Endodermal cell (in vitro differentiated cells): ENCODE measurements around the gene RBM26. TPM values are rescaled to one million over a fixed set of nuclear protein-coding genes. Genes with fewer than 3 reads are reported as not detected.

Experiments
- DNase-seq: peaks from one replicate; pipeline ENCODE4 v3.0.0-alpha.2; 2017
- H3K27ac ChIP-seq: 2 replicates; pipeline ENCODE4 v1.5.1; 2013; ENCODE audit warnings: mild to moderate bottlenecking, low read depth, low read length, moderate library complexity
- H3K27me3 ChIP-seq: 2 replicates; pipeline ENCODE4 v1.6.1; 2013; ENCODE audit warnings: mild to moderate bottlenecking, low read length, moderate library complexity; ENCODE audit not compliant: insufficient read depth, control insufficient read depth, poor library complexity, severe bottlenecking
- H3K36me3 ChIP-seq: 2 replicates; pipeline ENCODE4 v1.7.0; 2013; ENCODE audit warnings: mild to moderate bottlenecking, low read length, moderate library complexity; ENCODE audit not compliant: control insufficient read depth, insufficient read depth
- H3K4me1 ChIP-seq: one replicate; pipeline ENCODE4 v1.7.0; 2013; ENCODE audit warnings: low read length; ENCODE audit not compliant: control insufficient read depth, insufficient read depth
- H3K4me3 ChIP-seq: 2 replicates; pipeline ENCODE4 v1.5.1; 2013; ENCODE audit warnings: mild to moderate bottlenecking, low read length, moderate library complexity
- H3K9ac ChIP-seq: 2 replicates; pipeline ENCODE4 v1.6.1; 2013; ENCODE audit warnings: mild to moderate bottlenecking, low read length, moderate library complexity; ENCODE audit not compliant: poor library complexity, severe bottlenecking; ENCODE audit errors: extremely low read depth
- H3K9me3 ChIP-seq: 2 replicates; pipeline ENCODE4 v1.6.1; 2013; ENCODE audit warnings: mild to moderate bottlenecking, low read length, moderate library complexity; ENCODE audit not compliant: control insufficient read depth
- H3K27ac Mint-ChIP-seq: 2 replicates; pipeline ENCODE4 v1.8.0; 2020; ENCODE audit warnings: mixed read lengths
- H3K27me3 Mint-ChIP-seq: 2 replicates; pipeline ENCODE4 v1.8.0; 2021; ENCODE audit warnings: mild to moderate bottlenecking, mixed read lengths; ENCODE audit not compliant: insufficient read depth
- H3K36me3 Mint-ChIP-seq: 2 replicates; pipeline ENCODE4 v1.8.0; 2020; ENCODE audit warnings: low read depth, mixed read lengths
- H3K4me1 Mint-ChIP-seq: 2 replicates; pipeline ENCODE4 v1.8.0; 2020; ENCODE audit warnings: mixed read lengths
- H3K4me3 Mint-ChIP-seq: 2 replicates; pipeline ENCODE4 v1.8.0; 2020; ENCODE audit warnings: mild to moderate bottlenecking, moderate library complexity, mixed read lengths
- H3K9me3 Mint-ChIP-seq: 2 replicates; pipeline ENCODE4 v1.8.0; 2020; ENCODE audit warnings: mild to moderate bottlenecking, mixed read lengths
- CTCF ChIP-seq: fragments of 200-600 bp; sonication (generic); conservative IDR thresholded peaks from 2 replicates; pipeline ENCODE4 v1.5.0; 2021; ENCODE audit warnings: antibody characterized with exemption, mild to moderate bottlenecking
- WGBS, 2 experiments: methylation state at CpG; one replicate each; pipeline versions ENCODE4 v1.1.5 to v1.1.7; 2013; ENCODE audit warnings: missing lambda C conversion rate in 2 of 2, mixed read lengths in 1 of 2; ENCODE audit not compliant: insufficient coverage in 1 of 2, insufficient read length in 1 of 2; 5-methylcytosine and 5-hydroxymethylcytosine counted together
- total RNA-seq, 2 donors: library from RNA; stranded (reverse); fragmentation: NEBNext Ultra II Directional in 1 of 2; extraction: Animal tissue kit (Norgen Biotek cat#: 25700) in 1 of 2; gene quantifications; 2 replicates in 1 of 2; 3 replicates in 1 of 2; pipeline ENCODE4 v1.2.1, GENCODE V29; 2021

Gene RBM26
- total RNA-seq, 2 donors from 2014 or later, result 65.0 to 81.7 TPM

- H3K27ac ChIP-seq, result no peak overlapping the region
- no peak overlapping the region for H3K27ac Mint-ChIP-seq
Observed at GRCh38 chr13:79407349-79407979, 1.4 kb upstream of the RBM26 start.

GRCh38 chr13:79406597-79406908, 498 bp upstream of the RBM26 start:
- Histone ChIP-seq H3K9me3 (no peaks in the 10 kb centered on the region), H3K27me3 (no peaks in the 10 kb centered on the region), H3K9ac (peak overlapping the region; percentile 79), H3K27ac (peak overlapping the region; percentile 97), H3K36me3 (no peaks in the 10 kb centered on the region), H3K4me1 (peaks cover 1% of the 10 kb centered on the region), H3K4me3 (peak overlapping the region; percentile 93)
- H3K27me3 Mint-ChIP-seq, result no peaks in the 10 kb centered on the region
- peak overlapping the region; percentile 98 for H3K27ac Mint-ChIP-seq
- H3K4me1 Mint-ChIP-seq, result peaks cover 21% of the 10 kb centered on the region
- DNase-seq, result no peak
- no peak overlapping the region for H3K4me3 Mint-ChIP-seq
- no peak for TF ChIP-seq CTCF
- WGBS, 2 experiments, result 0% methylated on average over 2 to 3 of the region's 4 CpGs
- no peaks in the 10 kb centered on the region for H3K36me3 Mint-ChIP-seq
- H3K9me3 Mint-ChIP-seq, result no peaks in the 10 kb centered on the region

More at GRCh38 chr13:79407349-79407979, 1.4 kb upstream of the RBM26 start:
- H3K4me3 ChIP-seq, result peak overlapping the region; percentile 93
- H3K4me1 Mint-ChIP-seq, result peaks cover 16% of the 10 kb centered on the region
- H3K27me3 ChIP-seq, result no peaks in the 10 kb centered on the region
- H3K36me3 Mint-ChIP-seq, result no peaks in the 10 kb centered on the region
- H3K9ac ChIP-seq, result no peak overlapping the region
- H3K36me3 ChIP-seq, result no peaks in the 10 kb centered on the region
- no peaks in the 10 kb centered on the region for H3K9me3 Mint-ChIP-seq
- no peak overlapping the region for H3K4me3 Mint-ChIP-seq
- WGBS, 2 experiments, result 95 to 98% methylated on average over 2 to 3 of the region's 4 CpGs
- DNase-seq, result no peak
- TF ChIP-seq CTCF, result no peak
- no peaks in the 10 kb centered on the region for H3K4me1 ChIP-seq
- H3K27me3 Mint-ChIP-seq, result no peaks in the 10 kb centered on the region
- no peaks in the 10 kb centered on the region for H3K9me3 ChIP-seq

- Mint-ChIP-seq H3K4me3 (no peak overlapping the region), H3K27ac (no peak overlapping the region), H3K9me3 (no peaks in the 10 kb centered on the region), H3K36me3 (no peaks in the 10 kb centered on the region), H3K4me1 (peaks cover 31% of the 10 kb centered on the region), H3K27me3 (no peaks in the 10 kb centered on the region)
- no peak for TF ChIP-seq CTCF
- peak overlapping the region; percentile 97 for H3K27ac ChIP-seq
- no peaks in the 10 kb centered on the region for H3K27me3 ChIP-seq
- no peaks in the 10 kb centered on the region for H3K9me3 ChIP-seq
- peak overlapping the region; percentile 93 for H3K4me3 ChIP-seq
- no peak for DNase-seq
- no peaks in the 10 kb centered on the region for H3K36me3 ChIP-seq
- WGBS, 2 experiments, result 0% methylated on average over 3 to 19 of the region's 19 CpGs
- peak overlapping the region; percentile 79 for H3K9ac ChIP-seq
- H3K4me1 ChIP-seq, result peaks cover 3% of the 10 kb centered on the region
Observed at GRCh38 chr13:79405501-79405830, 589 bp downstream of the RBM26 start.
